Endothelial cell of umbilical vein (primary cell): ENCODE data around the gene CMTM3. TPM values are rescaled to one million over a fixed set of nuclear protein-coding genes. Genes with fewer than 3 reads are reported as not detected.
A peak's percentile ranks its signal among the peaks of the same experiment; 100 is the strongest.

Experiments used
- BruUV-seq: library from RNA; stranded (reverse); fragments of 400-500 nt; replicated peaks from 2 replicates; lab custom pipeline; 2021; lab: Mats Ljungman, UMichigan
- CTCF ChIA-PET: fragments of 300-600, 350-600 bp; sonication (Branson Sonifier 250); formaldehyde crosslinking; loops from one replicate; lab custom pipeline; 2021; ENCODE audit warnings: antibody characterized with exemption, inconsistent platforms; lab: Charles Lee
- POLR2A ChIA-PET: fragments of 300-600, 350-600 bp; sonication (Branson Sonifier 250); formaldehyde crosslinking; loops from one replicate; lab custom pipeline; 2021; ENCODE audit warnings: antibody characterized with exemption, inconsistent platforms; lab: Charles Lee
- DNase-seq: peaks from one replicate; pipeline ENCODE4 v3.0.0-alpha.2; 2011; ENCODE audit warnings: low read depth, low spot score
- FAIRE-seq: peaks from 2 replicates; lab custom pipeline; 2011; peaks lifted over from hg19 to GRCh38; lab: Jason Lieb, UNC
- H2AFZ ChIP-seq: 2 replicates; pipeline ENCODE4 v1.6.0; 2012; ENCODE audit warnings: low read depth, low read length, control low read depth, inconsistent platforms
- H3K27ac ChIP-seq: 2 replicates; pipeline ENCODE4 v1.5.1; 2011; ENCODE audit warnings: low read depth, mild to moderate bottlenecking, control low read depth, low read length, moderate library complexity; ENCODE audit not compliant: insufficient read depth
- H3K27me3 ChIP-seq, 2 experiments: 2 replicates each; pipeline versions ENCODE4 v1.6.0 to v1.6.1; 2011; ENCODE audit warnings: low read length in 2 of 2, mixed read lengths in 1 of 2; ENCODE audit not compliant: control insufficient read depth in 2 of 2, insufficient read depth in 2 of 2
- H3K36me3 ChIP-seq, 2 experiments: 2 replicates in 1 of 2; 3 replicates in 1 of 2; pipeline ENCODE4 v1.5.1; 2011; ENCODE audit warnings: low read length in 2 of 2, mild to moderate bottlenecking in 1 of 2, moderate library complexity in 1 of 2; ENCODE audit not compliant: control insufficient read depth in 2 of 2, insufficient read depth in 2 of 2; ENCODE audit errors: extremely low read depth in 1 of 2
- H3K4me1 ChIP-seq: 3 replicates; pipeline ENCODE4 v1.5.1; 2011; ENCODE audit warnings: mild to moderate bottlenecking, low read length; ENCODE audit not compliant: control insufficient read depth, insufficient read depth; ENCODE audit errors: extremely low read depth
- H3K4me2 ChIP-seq: 2 replicates; pipeline ENCODE4 v1.6.1; 2011; ENCODE audit warnings: low read length, control low read depth, mixed read lengths; ENCODE audit not compliant: insufficient read depth
- H3K4me3 ChIP-seq, 3 experiments: fragments of 200-600 bp in 1 of 3; sonication (generic), shearing (Covaris generic) in 1 of 3; replicated peaks in 1 of 3; 2 replicates each; pipeline ENCODE4 v1.5.1; 2011 to 2016; ENCODE audit warnings: control low read depth in 3 of 3, low read length in 3 of 3, mild to moderate bottlenecking in 2 of 3, inconsistent platforms in 1 of 3, low read depth in 1 of 3, moderate library complexity in 1 of 3; ENCODE audit not compliant: insufficient read depth in 1 of 3
- H3K79me2 ChIP-seq: 2 replicates; pipeline ENCODE4 v1.6.0; 2012; ENCODE audit warnings: low read length, inconsistent platforms; ENCODE audit not compliant: control insufficient read depth, insufficient read depth
- H3K9ac ChIP-seq: replicated peaks from 2 replicates; pipeline ENCODE3; 2011; ENCODE audit warnings: low read length, control low read depth; ENCODE audit not compliant: insufficient read depth; ENCODE audit errors: extremely low read depth
- H3K9me1 ChIP-seq: replicated peaks from 3 replicates; pipeline ENCODE4 v1.6.0; 2011; ENCODE audit warnings: mild to moderate bottlenecking, low read length; ENCODE audit not compliant: control insufficient read depth, insufficient read depth; ENCODE audit errors: extremely low read depth
- H3K9me3 ChIP-seq: replicated peaks from 2 replicates; pipeline ENCODE4 v1.5.1; 2012; ENCODE audit warnings: low read length, inconsistent platforms; ENCODE audit not compliant: control insufficient read depth, insufficient read depth
- H4K20me1 ChIP-seq: replicated peaks from 2 replicates; pipeline ENCODE3; 2011; ENCODE audit warnings: mild to moderate bottlenecking, low read length; ENCODE audit not compliant: control insufficient read depth, insufficient read depth; ENCODE audit errors: extremely low read depth
- CTCF ChIP-seq, 2 donors: IDR thresholded peaks; 1 replicate in 1 of 2; 2 replicates in 1 of 2; pipeline ENCODE4 v1.5.1; 2011; ENCODE audit warnings: low read length in 2 of 2, mild to moderate bottlenecking in 2 of 2, moderate library complexity in 2 of 2, control low read depth in 1 of 2, inconsistent platforms in 1 of 2, low read depth in 1 of 2; ENCODE audit not compliant: insufficient read depth in 1 of 2; ENCODE audit errors: extremely low read depth in 1 of 2
- EZH2 ChIP-seq: IDR thresholded peaks from 2 replicates; pipeline ENCODE4 v1.6.1; 2012; ENCODE audit warnings: borderline replicate concordance, low read depth, mild to moderate bottlenecking, moderate library complexity, low read length, inconsistent platforms; ENCODE audit not compliant: severe bottlenecking
- FOS ChIP-seq: IDR thresholded peaks from 2 replicates; pipeline ENCODE4 v1.6.1; 2011; ENCODE audit warnings: mild to moderate bottlenecking, low read length, moderate library complexity, borderline replicate concordance; ENCODE audit not compliant: insufficient read depth
- GATA2 ChIP-seq: IDR thresholded peaks from 2 replicates; pipeline ENCODE4 v1.7.0; 2011; ENCODE audit warnings: low read depth, mild to moderate bottlenecking, moderate library complexity, mixed read lengths, low read length; ENCODE audit not compliant: insufficient read length, insufficient read depth
- JUN ChIP-seq: IDR thresholded peaks from 2 replicates; pipeline ENCODE4 v1.6.1; 2011; ENCODE audit warnings: borderline replicate concordance, low read depth; ENCODE audit not compliant: insufficient read length, insufficient read depth
- MAX ChIP-seq: IDR thresholded peaks from 2 replicates; pipeline ENCODE4 v1.6.1; 2011; ENCODE audit not compliant: insufficient read depth, insufficient read length
- MYC ChIP-seq: IDR thresholded peaks from one replicate; pipeline ENCODE4 v1.6.1; 2011; ENCODE audit warnings: mild to moderate bottlenecking, low read depth, low read length
- POLR2AphosphoS5 ChIP-seq: IDR thresholded peaks from 2 replicates; pipeline ENCODE4 v1.6.1; 2012; ENCODE audit warnings: low read depth, mild to moderate bottlenecking, control low read depth, low read length, moderate library complexity; ENCODE audit not compliant: insufficient read depth
- dilution Hi-C: fragments of 300-500 bp; cut with MboI; formaldehyde crosslinking; loops from one replicate; pipeline ENCODE4 v1.15.0; 2019; ENCODE audit warnings: low sequenced_read_pairs; ENCODE audit not compliant: extremely low pct_ligation_motif_present
- intact Hi-C: fragments of 100-400 bp; cut with micrococcal nuclease; formaldehyde crosslinking; loops from one replicate; pipeline ENCODE4 v1.10.0; 2022
- polyA plus RNA-seq, 4 experiments: library from polyadenylated mRNA; depleted of rRNA in 3 of 4; stranded (reverse) in 3 of 4; unstranded in 1 of 4; fragments of >200 nt; gene quantifications; 2 replicates each; pipeline versions ENCODE4 v1.2.1 to v1.2.3, GENCODE V29; 2011 to 2012; ENCODE audit warnings: missing spikeins in 1 of 4
- total RNA-seq: library from RNA; stranded (reverse); gene quantifications from 2 replicates; pipeline ENCODE4 v1.2.3, GENCODE V29; 2021

The CMTM3 gene
- total and polyA plus RNA-seq, 2 donors (not counting 3 experiments of a cell fraction or from before 2014, with no cell fraction given): 83.6 to 86.2 TPM

GRCh38 chr16:66608241-66609138 lies 4.0 kb downstream of the CMTM3 start:
- dilution Hi-C loops: no loop called here

More at GRCh38 chr16:66608241-66609138, 4.0 kb downstream of the CMTM3 start:
- FAIRE-seq (peak; percentile 93), DNase-seq (peak; percentile 77)
- TF ChIP-seq EZH2 (no peak), GATA2 (no peak), JUN (no peak), FOS (no peak), CTCF (IDR thresholded peaks at IDR 0.05; ENCODE audit: extremely low read depth in 1 of 2, insufficient read depth in 1 of 2, low read depth in 1 of 2, low read length in 2 of 2) (peak; percentile 99), MAX (peak; percentile 63), POLR2AphosphoS5 (peak; percentile 41), MYC (no peak)
- H3K9ac ChIP-seq: no peak overlapping the region
- no peak overlapping the region for H2AFZ ChIP-seq
- no peaks in the 10 kb centered on the region for H3K9me3 ChIP-seq
- H4K20me1 ChIP-seq: no peaks in the 10 kb centered on the region
- no peaks in the 10 kb centered on the region for H3K9me1 ChIP-seq
- intact Hi-C loops: loop anchor here (1.0 to 5.0 kb wide), 3 partner anchors 54 to 259 kb away; no protein-coding TSS in a partner anchor
- ChIA-PET POLR2A (interaction anchor here (0.6 kb wide), 1 partner anchor 139 kb away, joined by 5 read pairs; no protein-coding TSS in a partner anchor), CTCF (interaction anchor here (0.6 to 6.3 kb wide), 75 partner anchors 9 to 318 kb away, joined by 3 to 171 read pairs (median 5); partner anchors contain the start of genes CKLF, CMTM4, DYNC1LI2 and NAE1)
- peaks cover 20 to 38% of the 10 kb centered on the region in 2 experiments for H3K36me3 ChIP-seq
- H3K27me3 ChIP-seq: no peaks in the 10 kb centered on the region
- H3K27ac ChIP-seq: peak overlapping the region; percentile 28
- peaks cover 30% of the 10 kb centered on the region for H3K79me2 ChIP-seq
- peaks cover 17% of the 10 kb centered on the region for H3K4me1 ChIP-seq
- no peak overlapping the region for H3K4me2 ChIP-seq
- H3K4me3 ChIP-seq: no peak overlapping the region
- BruUV-seq: no TSS peak
